A375 (cell line): Measurements from ENCODE around the gene F13B. TPM values are rescaled to one million over a fixed set of nuclear protein-coding genes. Genes with fewer than 3 reads are reported as not detected.

Source experiments
- total RNA-seq: library from RNA; depleted of rRNA; stranded (reverse); fragments of >200 nt; shearing (Covaris generic); gene quantifications from 2 replicates; pipeline ENCODE4 v1.2.3, GENCODE V29; 2014; rRNA removed

F13B gene
- total RNA-seq, result not detected in 2 replicates

GRCh38 chr1:197066719-197067456 lies at the start of gene F13B:
Gene F13B (minus strand): TSS chr1:197067260. CDS start chr1:197067223, 37 bp downstream.

Other genes starting within 250 kb of the F13B start
- gene CFHR1, start 247.5 kb downstream of the F13B start, total RNA-seq, result 0.58 and 1.1 TPM in 2 replicates
- gene CFHR4, start 179.2 kb downstream of the F13B start, total RNA-seq, result not detected in 2 replicates
- not detected in 2 replicates for gene CFHR2, start 123.5 kb downstream of the F13B start, total RNA-seq
- not detected in 2 replicates for gene CFHR5, start 89.7 kb downstream of the F13B start, total RNA-seq
- gene ASPM, start 79.4 kb upstream of the F13B start, total RNA-seq, result 59.8 and 65.1 TPM in 2 replicates
- gene ZBTB41, start 134.0 kb upstream of the F13B start, total RNA-seq, result 5.4 and 7.5 TPM in 2 replicates
- gene CRB1, start 201.0 kb upstream of the F13B start, total RNA-seq, result 0.27 TPM in 1 of 2 replicates, not detected in the other